HG03097 (cell line): ENCODE measurements around the gene RNF113B.

Source experiments
- ATAC-seq: cut with Tn5 transposase; IDR thresholded peaks from one replicate; pipeline ENCODE4 v1.9.1; 2021; ENCODE audit not compliant: unreplicated experiment, low FRiP score

The RNF113B gene

DNA sequence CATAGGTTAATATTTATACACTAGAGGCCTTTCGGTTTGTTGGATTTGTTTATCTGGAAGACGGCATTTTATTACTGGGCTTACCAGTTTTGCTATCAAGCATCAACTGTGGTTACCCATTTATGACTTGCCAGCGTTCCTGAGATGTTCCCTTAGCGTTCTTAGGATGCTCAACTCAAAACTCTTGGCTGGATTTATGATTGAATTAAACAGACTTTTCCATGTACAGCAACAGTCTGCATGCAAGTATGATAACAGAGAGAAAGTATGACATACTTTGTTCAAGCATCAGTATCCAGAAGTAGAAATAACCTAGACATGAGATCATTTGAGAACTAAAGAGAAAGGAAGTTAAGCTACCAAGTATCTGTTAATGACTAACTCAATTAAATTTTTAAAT, 29.9 kb upstream of the RNF113B start:
- ATAC-seq: no peak

DNA sequence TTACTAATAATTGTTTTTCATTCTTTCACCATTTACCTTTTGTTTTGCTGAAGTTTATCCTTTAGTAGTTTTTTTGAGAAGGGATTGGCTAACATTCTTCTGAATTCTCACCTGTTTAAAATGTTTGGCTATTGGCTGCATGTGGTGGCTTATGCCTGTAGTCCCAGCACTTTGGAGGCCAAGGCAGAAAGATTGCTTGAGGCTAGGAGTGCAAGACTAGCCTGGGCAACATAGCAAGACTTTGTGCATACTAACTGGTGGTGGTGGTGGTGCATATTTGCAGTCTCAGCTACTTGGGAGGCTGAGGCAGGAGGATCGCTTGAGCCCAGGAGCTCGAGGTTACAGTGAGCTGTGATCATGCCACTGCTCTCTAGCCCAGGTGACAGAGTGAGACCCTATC, 27.5 kb upstream of the RNF113B start:
- no peak for ATAC-seq

DNA sequence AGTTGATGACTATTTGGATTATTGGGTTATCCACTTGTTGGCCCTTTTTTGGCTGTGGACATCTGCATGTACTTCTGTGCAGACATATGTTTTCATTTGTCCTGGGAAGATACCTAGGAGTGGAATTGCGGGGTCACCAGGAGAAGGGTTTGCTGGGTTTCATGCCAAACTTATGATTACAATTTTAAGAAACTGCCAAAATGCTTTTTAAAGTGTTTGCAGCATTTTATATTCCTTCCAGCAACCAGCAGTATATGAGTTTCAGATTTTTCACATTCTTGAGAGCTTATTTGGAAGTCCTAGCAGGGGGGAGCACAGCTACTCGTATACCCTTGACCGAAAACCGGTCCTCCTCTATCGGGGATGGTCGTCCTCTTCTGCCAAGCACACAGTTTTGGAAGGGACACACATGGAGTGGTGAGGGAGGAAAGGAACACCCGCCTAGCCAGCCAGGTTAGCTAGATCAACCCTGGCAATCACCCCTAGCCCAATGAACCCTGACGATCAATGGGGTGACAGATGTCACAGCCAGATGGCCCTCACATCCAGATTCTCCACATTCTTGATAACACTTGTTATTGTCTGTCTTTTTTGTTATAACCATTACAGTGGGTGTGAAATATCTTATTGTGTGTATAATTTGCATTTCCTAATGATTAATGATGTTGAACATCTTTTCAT, 26.7 kb upstream of the RNF113B start:
- no peak for ATAC-seq

DNA sequence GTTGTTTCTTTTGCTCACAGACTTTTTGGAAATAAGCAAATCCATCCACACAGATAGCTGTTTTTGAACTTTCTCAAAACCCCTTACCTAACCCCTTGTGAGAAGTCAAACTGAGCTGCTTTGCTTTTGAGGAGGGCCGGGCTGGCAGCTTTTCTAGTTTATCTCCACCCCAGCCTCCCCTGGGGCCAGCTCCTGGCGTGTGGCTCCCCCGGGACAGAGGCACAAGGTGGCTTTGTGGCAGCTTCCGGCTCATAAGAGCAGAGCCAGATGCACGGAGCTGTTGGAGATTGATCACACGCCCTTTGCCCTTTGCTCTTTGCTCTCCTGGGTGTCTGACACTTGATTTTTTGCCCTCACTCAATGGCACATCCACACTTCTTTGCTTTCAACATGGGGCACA, 24.9 kb upstream of the RNF113B start:
- ATAC-seq: no peak

DNA sequence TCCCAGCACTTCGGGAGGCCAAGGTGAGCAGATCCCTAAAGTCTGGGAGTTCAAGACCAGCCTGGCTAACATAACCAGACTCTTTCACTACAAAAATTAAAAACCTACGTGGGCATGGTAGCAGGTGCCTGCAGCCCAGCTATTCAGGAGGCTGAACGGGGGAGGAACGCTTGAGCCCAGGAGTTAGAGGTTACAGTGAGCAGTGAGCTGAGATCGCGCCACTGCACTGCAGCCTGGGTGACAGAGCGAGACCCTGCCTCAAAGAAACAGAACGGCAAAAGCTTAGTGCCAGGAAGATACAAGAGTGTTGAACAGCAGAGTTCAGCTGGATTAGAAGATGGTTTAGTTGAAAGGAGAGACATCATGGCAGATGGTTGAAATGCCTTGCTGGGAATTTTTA, 24.1 kb upstream of the RNF113B start:
- ATAC-seq: no peak

DNA sequence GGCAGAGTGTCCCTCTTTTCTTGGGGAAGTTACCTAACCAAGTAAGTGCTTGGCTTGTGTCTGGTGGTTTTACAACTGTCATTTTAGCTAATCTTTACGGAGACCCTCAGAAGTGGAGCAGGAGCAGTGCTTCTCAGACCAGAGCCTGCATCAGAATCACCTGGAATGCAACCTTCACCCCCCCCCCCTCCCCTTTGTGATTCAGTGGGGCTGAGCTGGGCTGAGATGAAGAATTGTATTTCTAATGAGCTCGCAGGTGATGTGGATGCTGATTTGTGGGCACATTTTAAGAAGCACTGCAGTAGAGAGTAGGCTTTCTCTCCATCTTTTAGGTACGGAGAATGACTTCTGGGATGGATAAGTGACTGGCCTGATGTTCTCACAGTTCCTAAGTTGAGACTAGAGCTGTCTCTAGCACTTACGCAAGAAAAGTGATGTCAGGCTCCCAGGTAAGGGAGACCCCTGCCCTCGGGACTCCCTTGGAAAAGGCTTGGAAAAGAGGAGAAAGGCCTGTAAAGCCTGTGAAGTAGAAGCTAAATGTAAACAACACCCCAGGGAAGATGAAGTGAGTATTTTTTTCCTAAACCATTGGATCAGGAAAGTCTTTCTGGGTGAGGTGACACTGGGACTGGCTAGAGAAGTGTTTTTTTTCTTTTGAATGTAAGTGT, 23.3 kb upstream of the RNF113B start:
- ATAC-seq: no peak

DNA sequence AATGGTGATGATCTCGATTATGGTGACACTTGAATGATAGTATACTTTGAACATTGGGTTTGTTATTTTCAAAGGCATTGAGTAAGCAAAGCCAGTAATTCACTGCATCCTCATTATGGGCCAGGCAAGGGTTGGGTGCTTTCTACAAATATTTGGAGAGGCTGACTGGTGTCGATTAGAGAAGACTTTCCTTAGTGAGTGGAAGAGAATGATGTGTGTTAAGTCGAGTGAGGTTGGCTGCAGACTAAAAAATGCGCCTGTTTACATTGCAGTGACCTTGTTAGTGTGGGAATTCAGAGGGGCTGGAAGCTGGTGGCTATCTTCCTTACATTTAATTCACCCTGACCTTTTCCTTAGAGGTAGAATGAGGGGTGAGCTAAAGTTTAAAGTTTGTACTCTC, 22.4 kb upstream of the RNF113B start:
- no peak for ATAC-seq

DNA sequence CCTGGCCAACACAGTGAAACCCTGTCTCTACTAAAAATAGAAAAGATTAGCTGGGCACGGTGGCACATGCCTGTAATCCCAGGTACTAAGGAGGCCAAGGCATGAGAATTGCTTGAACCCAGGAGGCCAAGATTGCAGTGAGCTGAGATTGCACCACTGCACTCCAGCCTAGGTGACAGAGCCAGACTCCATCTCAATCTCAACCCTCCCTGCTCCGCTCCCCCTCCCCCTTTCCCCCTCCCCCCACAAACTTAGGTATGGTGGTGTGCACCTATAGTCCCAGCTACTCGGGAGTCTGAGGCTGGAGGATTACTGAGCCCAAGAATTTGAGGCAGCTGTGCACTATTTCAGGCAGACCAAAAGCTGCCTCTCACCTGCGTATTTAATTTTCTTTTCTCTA, 21.6 kb upstream of the RNF113B start:
- no peak for ATAC-seq

DNA sequence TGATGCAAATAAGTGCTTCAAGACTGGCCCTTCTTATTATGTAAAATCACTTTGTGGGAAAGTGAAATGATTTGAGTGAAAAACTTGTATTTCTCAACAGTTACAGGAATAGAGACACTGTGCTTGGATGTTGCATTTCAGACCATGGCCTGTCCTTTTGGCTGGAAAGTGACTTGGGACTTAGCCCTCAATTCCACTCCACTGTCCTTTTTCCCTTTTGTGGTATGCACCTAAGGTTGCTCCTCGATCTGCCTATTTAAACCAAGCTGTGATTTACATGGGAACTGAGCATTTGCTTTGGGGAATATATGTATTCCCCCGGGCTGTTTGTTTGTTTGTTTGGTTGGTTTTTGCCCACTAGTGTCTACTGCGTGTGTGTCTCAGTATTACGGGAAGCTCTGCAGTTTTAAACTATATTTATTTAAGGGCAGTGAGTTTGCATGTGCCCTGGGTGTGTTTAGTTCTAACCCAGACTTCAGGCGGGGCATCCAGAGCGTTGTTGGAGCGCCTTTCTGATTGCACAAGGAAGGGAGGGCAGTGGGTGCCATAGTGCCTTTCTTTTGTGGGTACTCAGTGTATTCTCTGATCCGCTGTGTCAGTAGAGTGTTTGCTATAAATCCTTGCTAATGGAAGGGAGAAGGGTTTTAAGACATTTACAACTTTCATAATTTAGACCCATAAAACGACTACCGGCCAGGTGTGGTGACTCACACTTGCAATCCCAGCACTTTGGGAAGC, 18.2 kb upstream of the RNF113B start:
- no peak for ATAC-seq

DNA sequence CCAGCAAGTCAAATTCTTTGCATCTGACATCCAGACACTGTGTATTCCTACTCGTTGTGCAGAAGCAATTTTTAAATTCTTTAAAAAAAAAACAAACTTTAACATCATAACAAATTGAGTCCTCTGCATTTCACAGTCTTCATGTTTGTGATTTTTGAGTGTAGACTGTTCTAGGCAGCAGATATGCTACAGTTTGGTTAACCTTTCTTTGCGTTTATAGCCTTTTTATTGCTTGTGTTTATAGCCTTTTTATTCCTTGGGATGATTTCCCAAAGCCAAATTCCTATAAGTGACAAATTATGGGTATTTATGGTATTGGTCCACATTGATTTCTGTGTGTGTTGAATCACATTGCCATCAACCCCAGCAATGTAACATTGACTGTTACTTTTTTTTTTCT, 14.9 kb upstream of the RNF113B start:
- no peak for ATAC-seq

DNA sequence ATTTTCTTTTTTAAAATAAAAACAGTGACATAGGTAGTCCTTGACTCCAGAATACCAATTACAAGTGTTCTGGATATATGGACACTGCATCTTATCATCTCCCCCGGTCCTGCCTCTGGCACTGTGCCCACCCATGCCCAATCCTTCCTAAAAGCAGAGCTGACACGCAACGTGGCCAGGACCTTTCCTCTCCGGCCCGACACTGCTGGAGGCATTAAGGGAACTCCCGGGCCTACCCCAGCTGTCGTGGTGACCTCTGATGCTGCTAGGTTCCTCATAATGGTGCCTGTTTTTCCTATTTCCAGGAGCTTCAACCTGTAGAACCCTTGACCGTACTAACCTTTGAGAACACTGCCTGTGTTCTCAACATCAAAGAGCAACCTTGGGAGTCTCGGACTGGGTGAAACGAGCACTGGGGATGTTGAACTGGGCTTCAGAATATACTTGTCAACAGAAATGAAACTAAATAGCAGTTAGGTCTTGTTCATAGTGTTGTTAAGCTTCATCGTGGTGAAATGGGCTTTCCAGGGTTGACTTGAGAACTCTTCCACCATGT, 13.9 kb upstream of the RNF113B start:
- no peak for ATAC-seq

DNA sequence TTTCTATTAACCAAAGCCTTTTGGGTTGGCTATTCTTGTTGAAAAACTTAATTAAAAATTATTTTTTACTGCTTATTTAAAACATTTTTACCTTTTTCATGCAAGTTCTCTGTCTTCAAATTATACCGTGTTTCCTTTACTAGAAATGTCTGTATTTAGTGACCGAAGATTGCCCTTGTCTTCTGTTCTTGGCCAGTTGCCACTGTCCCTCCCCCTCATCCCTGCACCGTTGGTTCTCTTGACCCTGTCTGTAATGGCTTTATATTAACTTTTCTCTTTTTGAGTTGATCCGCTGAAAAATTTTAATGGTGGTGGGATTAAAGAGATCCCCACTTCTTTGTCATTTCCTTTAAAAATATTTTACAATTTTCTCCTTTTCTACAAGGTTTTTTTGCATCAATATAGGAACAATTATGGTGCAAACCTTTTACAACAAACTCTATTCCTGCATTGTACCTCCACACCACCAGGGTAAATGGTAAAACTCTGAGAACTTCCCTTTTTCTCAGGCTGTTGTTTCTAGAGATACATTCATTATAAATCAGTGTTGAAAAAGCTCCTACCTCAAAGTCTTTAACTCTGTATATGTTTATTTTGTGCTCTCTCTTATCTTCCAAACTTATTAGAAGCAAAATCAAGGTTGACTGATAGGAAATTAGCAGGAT, 12.9 kb upstream of the RNF113B start:
- ATAC-seq: no peak

DNA sequence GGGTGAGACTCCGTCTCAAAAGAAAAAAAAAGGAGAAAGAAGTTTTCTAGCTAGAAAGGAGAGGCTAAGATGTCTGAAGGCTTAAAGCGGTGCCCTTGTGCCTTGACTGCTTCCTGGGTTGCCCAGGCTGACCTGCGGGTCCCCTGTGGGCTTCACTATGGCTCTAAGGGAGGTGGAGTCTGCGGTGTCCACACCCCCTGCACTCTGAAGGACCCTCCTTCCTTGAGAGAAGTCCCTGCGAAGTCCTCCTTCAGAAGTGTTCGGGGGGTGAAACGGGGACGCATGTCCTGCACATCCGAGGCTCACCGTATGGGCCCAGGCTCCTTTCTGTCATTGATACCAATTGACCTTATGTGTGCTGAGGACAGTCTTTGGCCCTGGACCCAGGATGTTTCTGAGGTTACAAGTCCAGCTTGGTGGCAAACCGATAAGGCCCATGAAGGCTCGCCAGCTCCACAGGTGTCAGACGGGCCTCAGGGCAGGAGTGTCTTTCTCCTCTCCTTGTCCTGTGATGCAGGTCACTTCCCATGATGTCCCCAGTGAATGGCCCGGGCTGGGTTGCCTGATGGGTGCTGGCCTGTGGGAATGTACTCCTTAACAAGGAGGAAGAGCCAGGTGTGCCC, 11.6 kb upstream of the RNF113B start:
- no peak for ATAC-seq

DNA sequence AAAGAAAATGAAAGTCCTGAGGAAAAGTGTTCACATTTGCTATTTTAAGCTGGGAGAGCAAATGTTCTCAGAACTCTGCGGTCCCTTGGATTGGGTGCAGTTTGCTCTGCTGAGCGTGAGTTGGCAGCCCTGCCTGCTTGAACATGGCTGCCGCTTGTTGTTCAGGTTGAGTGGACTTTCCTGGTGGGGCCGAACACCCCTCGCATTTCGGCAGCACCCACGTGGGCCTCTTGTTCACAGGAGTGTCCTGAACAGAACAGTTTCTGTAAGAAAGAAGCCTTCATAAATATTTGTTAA, 10.8 kb upstream of the RNF113B start:
- no peak for ATAC-seq

DNA sequence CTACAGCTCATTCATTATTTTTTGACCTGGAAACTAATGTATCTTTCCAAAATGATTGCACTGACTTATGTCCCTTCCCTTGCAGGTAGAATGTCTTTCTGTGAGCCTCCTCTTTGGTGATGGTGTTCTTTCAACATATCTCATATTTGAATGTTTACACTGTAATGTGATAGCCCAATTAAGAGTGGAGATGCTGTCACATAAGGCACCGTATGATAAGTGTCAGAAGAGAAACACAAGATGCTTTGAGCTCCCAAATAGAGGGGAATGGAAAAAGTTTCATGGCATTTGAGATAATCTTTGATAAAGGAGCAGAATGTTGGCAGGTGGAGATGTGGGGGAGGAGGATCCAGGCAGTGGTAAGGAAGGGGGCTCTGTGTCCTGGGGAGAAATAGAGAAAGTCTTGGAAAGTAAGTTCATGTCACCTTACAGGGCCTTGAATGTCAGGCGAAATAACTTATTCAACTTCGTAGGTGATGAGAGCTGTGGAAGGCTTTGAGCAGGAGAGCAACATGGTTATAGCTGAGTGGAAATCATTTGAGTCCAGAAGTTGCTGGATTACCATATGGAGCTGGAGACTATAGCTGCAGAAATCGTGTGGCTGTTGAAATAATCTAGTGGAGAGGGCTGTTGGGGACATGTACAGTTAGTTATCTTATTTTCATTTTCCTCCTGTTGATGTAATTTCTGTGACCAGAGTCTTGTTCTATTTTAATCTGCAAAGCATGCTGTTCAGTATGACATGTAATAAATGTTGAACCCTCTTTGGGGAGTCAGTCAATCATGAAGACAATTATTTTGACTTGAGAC, 10.3 kb upstream of the RNF113B start:
- no peak for ATAC-seq

DNA sequence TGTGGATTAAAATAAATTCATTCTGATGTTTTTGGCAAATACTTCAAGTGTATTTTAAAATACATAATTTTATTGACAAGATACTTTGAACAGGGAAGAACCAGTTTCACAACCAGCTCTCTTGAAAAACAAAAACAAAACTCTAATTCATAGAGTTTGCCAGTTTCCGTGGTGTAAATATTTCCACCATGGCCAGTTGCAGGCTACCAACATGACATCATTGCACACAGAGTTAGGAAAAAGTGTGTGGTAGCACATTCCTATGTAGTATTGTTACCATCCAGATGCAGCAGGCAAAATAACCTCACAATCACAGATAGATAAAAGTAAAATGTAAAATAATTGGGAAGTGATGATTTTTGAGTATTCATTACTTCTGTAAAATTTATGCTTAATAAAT, 7.7 kb upstream of the RNF113B start:
- no peak for ATAC-seq

DNA sequence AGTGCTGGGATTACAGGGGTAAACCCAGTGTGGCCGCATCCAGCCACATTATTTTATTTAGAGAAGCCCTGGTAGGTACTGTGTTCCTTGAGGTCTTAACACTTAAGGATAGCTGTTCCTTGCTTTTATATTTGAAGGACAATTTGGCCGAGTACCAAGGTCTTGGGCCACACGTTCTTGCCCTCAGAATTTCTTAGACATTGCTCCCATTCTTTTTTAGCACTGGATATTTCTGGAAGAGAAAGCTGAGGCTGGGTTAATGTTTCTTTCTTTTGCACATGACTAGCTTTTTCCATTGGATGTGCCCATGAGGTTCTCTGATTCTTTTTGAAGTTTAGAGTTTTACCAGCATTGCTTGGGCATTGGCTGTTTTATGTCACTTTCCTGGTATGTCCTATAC, 5.5 kb upstream of the RNF113B start:
- no peak for ATAC-seq

DNA sequence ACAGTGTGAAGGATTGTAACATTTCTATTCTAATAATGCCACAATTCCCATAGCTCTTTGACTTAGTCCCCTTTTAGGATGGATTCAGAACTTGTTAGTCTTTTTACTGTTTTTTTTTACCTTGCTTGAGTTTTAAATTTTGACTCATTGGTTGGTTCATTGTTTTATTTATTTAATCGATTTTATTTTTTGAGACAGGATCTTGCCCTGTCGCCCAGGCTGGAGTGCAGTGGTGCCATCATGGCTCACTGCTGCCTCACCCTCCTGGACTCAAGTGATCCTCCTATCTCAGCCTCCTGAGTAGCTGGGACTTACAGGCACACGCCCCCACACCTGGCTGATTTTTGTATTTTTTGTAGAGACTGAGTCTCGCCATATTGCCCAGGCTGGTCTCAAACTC, 5.1 kb upstream of the RNF113B start:
- ATAC-seq: no peak

DNA sequence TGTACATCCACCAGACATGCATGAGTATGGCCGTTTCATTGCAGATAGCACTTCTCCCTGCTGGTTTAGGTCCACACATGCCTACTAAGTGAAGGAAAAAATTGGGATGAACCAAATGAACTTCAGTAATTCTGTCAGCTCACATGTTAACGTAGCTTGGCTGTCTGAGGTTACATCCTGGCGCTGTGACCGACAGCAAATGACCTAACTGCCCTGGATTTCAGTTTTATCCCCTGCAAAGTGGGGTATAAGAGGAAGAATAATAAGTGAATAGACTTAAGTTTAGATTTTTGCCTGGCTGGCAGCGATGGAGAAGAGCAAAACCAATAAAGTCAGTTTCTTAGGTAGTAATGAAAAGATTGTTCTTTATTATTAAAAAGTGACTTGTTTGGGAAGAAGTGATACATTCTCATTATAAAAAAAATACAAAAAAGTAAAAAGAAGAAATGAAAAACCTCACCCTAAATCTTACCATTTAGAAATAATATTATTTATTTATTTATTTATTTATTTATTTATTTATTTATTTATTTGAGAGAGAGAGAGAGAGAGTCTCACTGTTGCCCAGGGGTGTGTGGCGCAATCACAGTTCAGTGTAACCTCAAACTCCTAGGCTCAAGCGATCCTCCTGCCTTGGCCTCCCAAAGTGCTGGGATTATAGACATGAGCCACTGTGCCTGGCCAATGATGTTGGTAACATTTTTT, 4.2 kb upstream of the RNF113B start:
- ATAC-seq: no peak
